ENCODE data around the gene KCNMB2. TPM values are rescaled to one million over a fixed set of nuclear protein-coding genes. Genes with fewer than 3 reads are reported as not detected.
"Not testable (repeated sequence)": the region's sequence is repeated elsewhere in the genome, so short reads cannot be mapped to it uniquely, and the experiment has no call there.

Gene KCNMB2
- total RNA-seq, 1 experiment from 2014 or later: not detected

DNA sequence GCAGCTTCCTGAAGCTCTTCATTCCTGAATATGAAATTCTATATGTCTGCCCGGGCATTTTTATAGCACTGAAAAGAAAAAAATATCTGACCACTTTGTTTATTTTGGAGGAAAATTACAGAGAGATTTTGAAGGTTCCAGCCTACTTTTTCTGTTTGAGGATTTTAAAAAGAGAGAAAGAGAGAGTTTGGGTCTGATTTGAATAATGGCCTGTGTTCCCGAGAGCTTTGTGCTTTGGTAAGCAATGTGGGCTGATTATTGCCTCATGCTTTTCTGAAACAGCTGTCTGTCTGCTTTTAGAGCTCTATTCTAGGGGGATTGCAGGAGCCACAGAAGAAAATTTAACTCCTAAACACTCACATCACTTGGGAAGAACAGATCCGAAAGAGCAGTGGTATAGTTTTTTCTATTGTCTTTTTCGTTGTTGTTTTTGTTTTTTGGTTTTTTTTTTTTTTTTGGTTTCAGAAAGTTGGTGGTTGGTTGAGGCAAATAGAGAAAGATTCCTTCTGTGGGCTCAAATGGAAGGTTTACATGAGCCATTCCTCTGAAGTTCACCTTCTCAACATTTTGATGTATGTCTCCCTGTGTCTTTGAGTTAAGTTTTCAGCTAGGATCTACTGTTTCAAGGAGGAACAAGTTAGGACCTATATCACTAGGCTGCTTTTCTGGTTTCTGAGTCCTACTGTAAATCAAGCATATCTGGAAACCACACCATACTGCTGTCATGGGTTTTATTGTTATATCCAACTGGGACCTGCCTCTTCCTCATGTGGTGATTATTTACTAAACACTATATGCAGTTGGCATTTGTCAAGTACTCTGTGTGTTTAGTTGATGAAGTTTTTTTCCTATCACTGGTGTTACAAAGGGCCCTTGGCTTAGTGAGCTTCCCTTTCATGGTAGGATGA is 178.9 kb downstream of the KCNMB2 start:
- Histone ChIP-seq H3K4me1 (replicated peaks) (no peaks in the 10 kb centered on the region), H3K36me3 (no peaks in the 10 kb centered on the region), H3K4me3 (no peak overlapping the region), H3K27ac (no peak overlapping the region), H3K27me3 (replicated peaks) (no peaks in the 10 kb centered on the region), H3K9me3 (replicated peaks) (no peaks in the 10 kb centered on the region)
- no peak for DNase-seq (ENCODE audit: low read depth in 1 of 2, low spot score in 2 of 2)

DNA sequence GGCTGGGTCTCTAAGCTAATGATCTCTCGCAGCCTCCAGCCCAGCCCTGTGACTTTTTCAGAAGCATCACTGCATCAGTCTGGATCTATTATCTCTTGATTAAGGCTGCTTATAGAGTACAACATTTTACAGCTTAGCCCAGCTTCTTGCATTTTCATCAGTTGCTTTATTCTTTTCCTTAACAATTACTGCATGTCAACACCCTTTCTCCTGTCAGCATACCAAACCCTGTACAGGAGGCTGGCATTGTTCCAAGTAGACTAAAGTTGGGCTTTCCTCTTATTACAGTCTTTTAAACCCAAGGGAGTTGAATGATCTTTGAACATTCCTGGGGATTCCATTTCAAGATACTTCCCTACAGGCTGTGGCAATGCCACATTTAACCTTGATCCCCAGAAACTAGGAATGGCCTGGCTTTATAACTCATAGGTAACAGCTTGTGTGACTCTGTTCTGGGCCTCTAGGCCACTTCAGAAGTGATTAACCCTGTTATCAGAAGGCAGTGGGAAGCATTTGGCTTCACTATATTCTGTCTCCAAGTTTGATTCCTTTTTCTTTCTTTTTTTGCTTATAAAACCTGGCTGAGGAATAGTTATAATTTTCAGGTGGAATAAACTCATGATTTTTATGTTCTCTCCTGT is 182.9 kb downstream of the KCNMB2 start:
- Histone ChIP-seq H3K27ac (no peak overlapping the region), H3K4me1 (replicated peaks) (no peaks in the 10 kb centered on the region), H3K27me3 (replicated peaks) (no peaks in the 10 kb centered on the region), H3K36me3 (no peaks in the 10 kb centered on the region), H3K4me3 (no peak overlapping the region), H3K9me3 (replicated peaks) (no peaks in the 10 kb centered on the region)
- no peak for DNase-seq (ENCODE audit: low read depth in 1 of 2, low spot score in 2 of 2)

DNA sequence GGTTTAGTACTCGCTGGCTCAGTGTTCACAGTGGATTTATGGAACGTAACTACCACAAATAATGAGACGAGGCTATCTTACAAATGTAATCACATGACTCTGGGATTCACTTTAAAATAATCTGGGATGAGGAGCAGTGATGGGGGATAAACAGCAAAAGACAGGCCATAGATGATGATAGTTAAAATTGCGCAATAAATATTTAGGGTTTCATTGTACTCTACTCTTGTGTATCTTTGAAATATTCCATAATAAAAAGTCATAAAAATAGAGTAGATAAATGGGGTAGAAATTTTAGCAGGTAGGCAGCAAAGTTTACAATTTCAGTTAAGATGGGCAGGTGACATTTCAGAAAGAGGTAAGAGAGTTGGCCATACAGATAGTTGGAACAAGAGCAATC is 196.6 kb downstream of the KCNMB2 start:
- H3K27me3 ChIP-seq (replicated peaks): no peaks in the 10 kb centered on the region
- no peaks in the 10 kb centered on the region for H3K9me3 ChIP-seq (replicated peaks)
- H3K27ac ChIP-seq: no peak overlapping the region
- DNase-seq (ENCODE audit: low read depth in 1 of 2, low spot score in 2 of 2): no peak
- H3K4me1 ChIP-seq (replicated peaks): no peaks in the 10 kb centered on the region
- no peaks in the 10 kb centered on the region for H3K36me3 ChIP-seq
- H3K4me3 ChIP-seq: no peak overlapping the region

DNA sequence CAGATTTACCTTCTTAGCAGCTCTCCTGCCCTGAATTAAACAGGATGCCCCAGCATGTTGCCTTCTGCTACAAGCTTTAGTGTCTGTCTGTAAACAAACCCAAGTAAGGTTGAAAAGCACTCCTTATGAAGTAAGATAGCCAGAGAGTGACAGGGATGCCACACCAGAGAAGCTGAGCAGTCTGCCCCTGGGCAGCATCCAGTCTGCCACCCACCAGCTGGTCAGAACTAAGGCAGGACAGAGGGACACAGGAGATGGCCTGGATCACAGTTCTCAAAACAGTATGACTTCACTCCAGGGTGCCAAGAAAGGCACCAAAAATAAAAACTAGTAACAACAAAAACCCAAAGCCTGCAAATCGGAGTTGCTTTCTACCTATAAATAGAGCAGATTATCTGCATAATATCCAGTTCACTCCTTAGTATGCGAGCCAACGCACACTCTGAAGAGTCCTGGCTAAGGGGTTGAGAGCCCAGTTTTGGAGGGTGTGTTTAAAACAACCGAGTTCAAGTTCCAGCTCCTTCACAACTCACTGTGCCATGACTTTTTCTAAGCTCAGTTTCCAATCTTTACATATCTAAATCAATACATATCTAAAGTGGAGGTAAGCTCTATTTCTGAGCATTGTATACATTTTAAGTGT is 198.9 kb downstream of the KCNMB2 start:
- Histone ChIP-seq H3K36me3 (no peaks in the 10 kb centered on the region), H3K4me3 (no peak overlapping the region), H3K9me3 (replicated peaks) (no peaks in the 10 kb centered on the region), H3K27me3 (replicated peaks) (no peaks in the 10 kb centered on the region), H3K27ac (no peak overlapping the region), H3K4me1 (replicated peaks) (no peaks in the 10 kb centered on the region)
- DNase-seq (ENCODE audit: low read depth in 1 of 2, low spot score in 2 of 2): no peak

GRCh38 chr3:178736300-178736699 is 200.1 kb downstream of the KCNMB2 start:
- no peaks in the 10 kb centered on the region for H3K27me3 ChIP-seq (replicated peaks)
- no peak overlapping the region for H3K27ac ChIP-seq
- no peaks in the 10 kb centered on the region for H3K9me3 ChIP-seq (replicated peaks)
- H3K36me3 ChIP-seq: no peaks in the 10 kb centered on the region
- no peak for DNase-seq (ENCODE audit: low read depth in 1 of 2, low spot score in 2 of 2)
- no peaks in the 10 kb centered on the region for H3K4me1 ChIP-seq (replicated peaks)
- H3K4me3 ChIP-seq: no peak overlapping the region

GRCh38 chr3:178739720-178740119 is 203.5 kb downstream of the KCNMB2 start:
- Histone ChIP-seq H3K27me3 (replicated peaks) (no peaks in the 10 kb centered on the region), H3K27ac (no peak overlapping the region), H3K36me3 (no peaks in the 10 kb centered on the region), H3K9me3 (replicated peaks) (no peaks in the 10 kb centered on the region), H3K4me3 (no peak overlapping the region), H3K4me1 (replicated peaks) (no peaks in the 10 kb centered on the region)
- no peak for DNase-seq (ENCODE audit: low read depth in 1 of 2, low spot score in 2 of 2)

DNA sequence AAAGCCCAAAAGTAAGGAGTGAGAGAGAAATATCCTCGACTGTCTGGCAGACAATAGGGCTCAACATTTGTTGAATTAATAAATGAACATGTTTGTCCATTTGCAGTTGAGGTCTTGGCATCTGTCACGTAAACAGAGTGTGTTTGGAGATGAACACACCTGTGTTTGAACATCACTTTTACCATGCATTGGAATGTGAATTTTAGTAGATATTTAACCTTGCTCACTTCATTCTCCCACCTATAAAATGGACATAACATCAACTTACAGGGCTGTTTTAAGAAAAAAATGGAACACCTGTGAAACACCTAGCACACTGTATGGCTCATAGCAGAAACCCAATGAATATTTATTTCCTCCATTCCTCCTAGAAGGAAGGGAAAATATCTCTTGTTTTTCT is 204.8 kb downstream of the KCNMB2 start:
- DNase-seq (ENCODE audit: low read depth in 1 of 2, low spot score in 2 of 2): no peak
- Histone ChIP-seq H3K36me3 (no peaks in the 10 kb centered on the region), H3K4me1 (replicated peaks) (no peaks in the 10 kb centered on the region), H3K27me3 (replicated peaks) (no peaks in the 10 kb centered on the region), H3K4me3 (no peak overlapping the region), H3K27ac (no peak overlapping the region), H3K9me3 (replicated peaks) (no peaks in the 10 kb centered on the region; the same call in 1 of the 2 replicates)

GRCh38 chr3:178743297-178743696 is 207.1 kb downstream of the KCNMB2 start:
- Histone ChIP-seq H3K27me3 (replicated peaks) (no peaks in the 10 kb centered on the region), H3K36me3 (no peaks in the 10 kb centered on the region), H3K27ac (no peak overlapping the region), H3K9me3 (replicated peaks) (no peaks in the 10 kb centered on the region; the same call in 1 of the 2 replicates), H3K4me3 (no peak overlapping the region), H3K4me1 (replicated peaks) (no peaks in the 10 kb centered on the region)
- DNase-seq (ENCODE audit: low read depth in 1 of 2, low spot score in 2 of 2): no peak

- H3K4me1 ChIP-seq (replicated peaks); H3K27ac ChIP-seq; DNase-seq (ENCODE audit: low read depth in 1 of 2, low spot score in 2 of 2); H3K4me3 ChIP-seq; H3K9me3 ChIP-seq (replicated peaks); H3K36me3 ChIP-seq; H3K27me3 ChIP-seq (replicated peaks): not testable (repeated sequence)
Observed at GRCh38 chr3:178745861-178746655, 209.8 kb downstream of the KCNMB2 start.

DNA sequence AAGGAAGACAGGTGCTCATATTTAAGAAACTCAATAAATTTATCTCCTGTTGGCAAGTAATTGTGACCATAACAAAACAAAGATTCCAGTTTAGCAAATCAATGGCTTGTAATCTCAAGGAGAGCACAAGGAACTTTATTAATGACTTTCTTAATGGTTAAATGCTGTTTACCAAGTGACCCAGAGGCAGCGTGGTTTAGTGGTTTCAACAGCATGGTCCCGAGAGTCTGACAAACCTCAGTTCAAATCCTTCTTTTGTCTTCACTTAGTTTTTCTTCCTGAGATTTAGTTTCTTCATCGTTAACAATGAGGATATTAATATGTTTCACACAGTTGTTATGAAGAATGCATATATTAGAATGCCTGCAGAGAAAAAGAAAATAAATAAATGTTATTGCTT is 212.6 kb downstream of the KCNMB2 start:
- Histone ChIP-seq H3K9me3 (replicated peaks) (no peaks in the 10 kb centered on the region; the same call in 1 of the 2 replicates), H3K4me1 (replicated peaks) (no peaks in the 10 kb centered on the region), H3K27ac (no peak overlapping the region), H3K36me3 (no peaks in the 10 kb centered on the region), H3K27me3 (replicated peaks) (no peaks in the 10 kb centered on the region), H3K4me3 (no peak overlapping the region)
- no peak for DNase-seq (ENCODE audit: low read depth in 1 of 2, low spot score in 2 of 2)

DNA sequence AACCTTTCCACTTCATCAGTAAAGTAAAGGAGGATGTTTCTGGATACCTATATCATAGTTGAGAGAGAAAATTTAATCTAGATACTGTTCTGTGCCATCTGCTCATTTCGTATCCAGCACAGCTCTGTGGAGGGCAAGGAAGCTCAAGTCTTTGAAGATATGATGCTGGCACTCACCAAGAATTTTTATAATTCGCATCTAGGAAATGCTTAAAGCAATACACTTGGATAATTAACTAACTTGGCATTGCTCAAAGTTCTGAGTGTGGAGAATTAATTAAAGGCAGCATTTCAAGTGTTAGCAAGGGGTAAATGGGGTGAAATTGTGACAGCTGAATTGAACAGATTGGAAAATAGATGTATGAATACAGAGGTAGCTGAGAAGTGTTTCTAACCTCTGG is 213.2 kb downstream of the KCNMB2 start:
- DNase-seq (ENCODE audit: low read depth in 1 of 2, low spot score in 2 of 2): no peak
- Histone ChIP-seq H3K27me3 (replicated peaks) (no peaks in the 10 kb centered on the region), H3K4me1 (replicated peaks) (no peaks in the 10 kb centered on the region), H3K4me3 (no peak overlapping the region), H3K27ac (no peak overlapping the region), H3K9me3 (replicated peaks) (no peaks in the 10 kb centered on the region; the same call in 1 of the 2 replicates), H3K36me3 (no peaks in the 10 kb centered on the region)

DNA sequence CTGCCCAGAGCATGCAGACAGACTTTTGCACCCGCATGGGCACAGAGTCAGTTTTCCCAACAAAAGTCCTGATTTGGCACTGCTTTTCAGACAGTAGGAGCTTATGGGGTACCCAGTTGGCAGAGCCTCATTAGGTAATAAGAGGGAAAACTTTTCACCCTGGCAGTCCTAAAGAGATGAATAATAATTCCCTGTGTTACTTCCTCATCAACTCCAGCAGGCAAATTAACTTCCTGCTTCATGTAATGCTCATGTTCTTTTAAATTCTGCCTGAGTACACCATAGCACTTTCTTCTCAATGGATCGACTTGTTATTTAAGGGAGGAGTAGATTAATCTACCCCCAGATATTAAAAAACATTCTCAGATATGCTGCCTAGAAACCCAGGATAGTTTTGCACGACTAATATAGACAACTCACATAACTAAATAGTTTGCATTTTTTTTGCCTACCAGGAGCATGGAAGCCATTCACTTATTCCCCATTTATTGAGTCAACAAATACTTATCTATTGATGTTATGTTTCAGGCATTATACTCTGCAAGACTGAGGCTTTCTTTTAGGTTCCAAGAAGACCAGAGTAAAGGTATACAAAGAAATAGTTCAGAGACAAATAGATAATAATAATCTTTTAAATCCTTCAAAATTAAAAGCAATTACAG is 214.5 kb downstream of the KCNMB2 start:
- no peaks in the 10 kb centered on the region for H3K4me1 ChIP-seq (replicated peaks)
- H3K9me3 ChIP-seq (replicated peaks): no peaks in the 10 kb centered on the region
- no peak for DNase-seq (ENCODE audit: low read depth in 1 of 2, low spot score in 2 of 2)
- H3K27me3 ChIP-seq (replicated peaks): no peaks in the 10 kb centered on the region
- no peaks in the 10 kb centered on the region for H3K36me3 ChIP-seq
- H3K27ac ChIP-seq: no peak overlapping the region
- H3K4me3 ChIP-seq: no peak overlapping the region

- Histone ChIP-seq H3K9me3 (replicated peaks) (no peaks in the 10 kb centered on the region), H3K4me3 (no peak overlapping the region), H3K27ac (no peak overlapping the region), H3K36me3 (no peaks in the 10 kb centered on the region), H3K27me3 (replicated peaks) (no peaks in the 10 kb centered on the region), H3K4me1 (replicated peaks) (no peaks in the 10 kb centered on the region)
- no peak for DNase-seq (ENCODE audit: low read depth in 1 of 2, low spot score in 2 of 2)
Observed at GRCh38 chr3:178752843-178753242, 216.6 kb downstream of the KCNMB2 start.
